ENCODE measurements around the gene SLC28A2.

SLC28A2 gene

GRCh38 chr15:45221967-45222366 lies 30.1 kb upstream of the SLC28A2 start:
- no peaks in the 10 kb centered on the region for H3K36me3 Mint-ChIP-seq (ENCODE audit: low read depth)
- H3K27me3 Mint-ChIP-seq (ENCODE audit: low read depth, poor library complexity) = peaks cover 39% of the 10 kb centered on the region
- no peak overlapping the region for H3K27ac Mint-ChIP-seq
- H3K9me3 Mint-ChIP-seq = no peaks in the 10 kb centered on the region
- no peak for DNase-seq
- no peak for TF ChIP-seq CTCF (IDR thresholded peaks at IDR 0.05)
- no peak overlapping the region for H3K4me3 Mint-ChIP-seq
- H3K4me1 Mint-ChIP-seq = no peaks in the 10 kb centered on the region

GRCh38 chr15:45224621-45225217 lies 27.3 kb upstream of the SLC28A2 start:
- no peaks in the 10 kb centered on the region for H3K9me3 Mint-ChIP-seq
- no peak for TF ChIP-seq CTCF (IDR thresholded peaks at IDR 0.05)
- no peaks in the 10 kb centered on the region for H3K36me3 Mint-ChIP-seq (ENCODE audit: low read depth)
- H3K4me3 Mint-ChIP-seq = no peak overlapping the region
- no peak for DNase-seq
- no peaks in the 10 kb centered on the region for H3K4me1 Mint-ChIP-seq
- no peak overlapping the region for H3K27ac Mint-ChIP-seq
- peaks cover 40% of the 10 kb centered on the region for H3K27me3 Mint-ChIP-seq (ENCODE audit: low read depth, poor library complexity)

- no peaks in the 10 kb centered on the region for H3K4me1 Mint-ChIP-seq
- no peak for TF ChIP-seq CTCF (IDR thresholded peaks at IDR 0.05)
- no peaks in the 10 kb centered on the region for H3K36me3 Mint-ChIP-seq (ENCODE audit: low read depth)
- no peaks in the 10 kb centered on the region for H3K9me3 Mint-ChIP-seq
- DNase-seq = no peak
- no peak overlapping the region for H3K27ac Mint-ChIP-seq
- no peak overlapping the region for H3K4me3 Mint-ChIP-seq
- H3K27me3 Mint-ChIP-seq (ENCODE audit: low read depth, poor library complexity) = peaks cover 34% of the 10 kb centered on the region
Measured at GRCh38 chr15:45225506-45226273, 26.3 kb upstream of the SLC28A2 start.

- no peak overlapping the region for H3K4me3 Mint-ChIP-seq
- H3K36me3 Mint-ChIP-seq (ENCODE audit: low read depth) = no peaks in the 10 kb centered on the region
- TF ChIP-seq CTCF (IDR thresholded peaks at IDR 0.05) = no peak
- no peaks in the 10 kb centered on the region for H3K4me1 Mint-ChIP-seq
- DNase-seq = no peak
- peaks cover 21% of the 10 kb centered on the region for H3K27me3 Mint-ChIP-seq (ENCODE audit: low read depth, poor library complexity)
- no peak overlapping the region for H3K27ac Mint-ChIP-seq
- peaks cover 17% of the 10 kb centered on the region for H3K9me3 Mint-ChIP-seq
Measured at GRCh38 chr15:45228931-45229330, 23.1 kb upstream of the SLC28A2 start.

GRCh38 chr15:45230245-45230965 lies 21.6 kb upstream of the SLC28A2 start:
- Mint-ChIP-seq H3K4me1 (no peaks in the 10 kb centered on the region), H3K4me3 (no peak overlapping the region), H3K9me3 (peaks cover 31% of the 10 kb centered on the region), H3K36me3 (ENCODE audit: low read depth) (no peaks in the 10 kb centered on the region), H3K27me3 (ENCODE audit: low read depth, poor library complexity) (peaks cover 21% of the 10 kb centered on the region), H3K27ac (no peak overlapping the region)
- no peak for TF ChIP-seq CTCF (IDR thresholded peaks at IDR 0.05)
- DNase-seq = no peak
